GM19025 (cell line): ENCODE data around the gene TMEM8B.
A peak's percentile ranks its signal among the peaks of the same experiment; 100 is the strongest.

Experiments
- ATAC-seq: cut with Tn5 transposase; IDR thresholded peaks from one replicate; pipeline ENCODE4 v1.9.1; 2021; ENCODE audit warnings: mild to moderate bottlenecking, low read depth, moderate library complexity; ENCODE audit not compliant: unreplicated experiment

TMEM8B gene

DNA sequence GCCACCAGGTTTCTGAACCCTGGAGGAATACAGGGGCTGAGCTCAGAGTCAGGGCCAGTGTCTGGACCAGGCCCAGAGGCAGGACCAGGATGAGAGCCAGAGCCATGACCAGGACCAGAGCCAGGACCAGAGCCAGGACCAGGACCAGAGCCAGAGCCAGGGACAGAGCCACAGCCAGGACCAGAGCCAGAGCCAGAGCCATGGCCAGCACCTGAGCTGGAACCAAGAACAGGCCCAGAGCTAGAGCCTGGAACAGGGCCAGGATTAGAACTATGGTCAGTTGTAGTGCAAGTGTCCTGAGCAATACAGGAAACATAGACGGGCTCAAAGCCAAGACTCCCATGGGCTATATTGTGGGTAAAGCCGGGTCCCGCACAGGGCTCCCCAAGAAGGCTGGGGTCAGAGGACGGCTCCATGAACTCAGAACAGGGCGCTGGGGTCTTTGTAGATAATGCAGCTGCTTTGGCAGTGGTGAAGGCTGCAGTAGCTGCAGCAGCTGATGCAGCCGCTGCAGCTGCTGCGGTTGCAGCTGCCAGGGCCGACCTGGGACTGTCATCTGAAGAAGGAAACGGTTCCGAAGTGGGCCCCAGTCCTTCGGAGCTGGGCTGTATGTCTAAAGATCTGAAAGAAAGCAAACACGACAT is 17.5 kb upstream of the TMEM8B start:
- ATAC-seq: no peak

GRCh38 chr9:35812025-35812602 is 16.9 kb upstream of the TMEM8B start, which contains the start of gene SPAG8:
TSS of gene SPAG8 (minus strand) at chr9:35812262. CDS start at chr9:35812147, 115 bp downstream.
- ATAC-seq: peak; percentile 62

DNA sequence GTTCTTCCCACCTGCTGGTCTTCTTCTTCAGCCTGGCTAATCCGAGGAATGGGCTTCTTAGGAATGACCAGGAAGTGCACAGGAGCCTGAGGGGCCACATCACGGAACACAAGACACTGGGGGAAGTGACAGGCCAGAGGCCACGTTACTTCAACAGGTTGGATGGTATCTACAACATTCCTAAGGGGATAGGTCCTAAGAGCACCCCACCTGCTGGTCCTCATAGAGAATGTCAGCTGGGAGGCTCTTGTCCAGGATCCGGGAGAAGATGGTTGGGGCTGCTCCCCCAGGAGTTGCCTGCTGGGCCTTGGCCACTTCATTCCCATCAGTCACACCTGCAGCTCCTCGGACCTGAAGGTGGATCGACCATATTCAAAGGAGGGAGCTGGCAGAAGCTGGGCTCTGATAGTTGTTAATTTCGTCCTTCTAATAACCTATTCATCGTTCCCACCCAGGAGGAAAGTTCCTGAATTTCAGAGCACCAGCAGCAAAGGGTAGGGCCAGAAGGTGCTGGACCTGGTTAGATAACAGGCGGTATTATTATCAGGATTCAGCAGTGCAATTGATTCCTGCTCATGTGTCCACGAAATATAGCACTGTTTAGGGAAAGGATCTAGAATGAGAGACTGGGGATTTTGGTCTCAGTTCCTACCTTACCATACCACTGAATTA is 15.5 kb upstream of the TMEM8B start:
- no peak for ATAC-seq

DNA sequence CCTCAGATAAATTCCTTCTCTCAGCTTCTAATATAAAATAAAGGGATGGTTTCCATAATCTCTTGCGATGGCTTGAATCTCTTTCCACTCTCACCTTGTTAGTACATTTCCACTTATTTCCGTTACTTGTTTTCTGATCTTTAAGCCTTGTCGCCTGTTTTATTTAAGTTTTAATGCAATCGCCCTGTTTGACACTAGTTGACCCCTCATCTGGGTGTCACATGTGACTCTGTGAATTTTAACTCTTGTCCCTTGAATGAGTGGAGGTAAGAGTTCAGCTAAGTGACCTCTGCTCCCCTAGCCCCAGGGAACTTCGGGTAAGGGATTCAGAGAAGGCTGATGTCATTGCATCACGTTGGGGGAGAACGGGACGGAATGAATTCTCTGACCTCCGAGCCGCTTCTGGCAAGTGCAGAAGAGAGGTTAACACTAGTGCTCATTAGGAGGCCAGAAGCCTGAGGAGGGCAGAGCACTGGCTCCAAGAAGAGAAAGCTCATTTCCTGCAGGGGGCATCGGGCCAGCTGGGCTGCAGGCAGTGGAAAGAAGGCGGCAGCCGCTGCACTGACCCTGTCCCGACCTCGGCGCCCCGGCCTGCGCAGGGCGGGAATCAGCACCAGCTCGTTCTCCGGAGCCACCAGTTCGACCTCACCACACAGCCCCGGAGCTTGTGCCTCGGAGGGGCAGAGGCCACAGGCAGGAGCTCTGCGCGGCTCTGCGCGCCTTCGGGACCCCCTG is 14.8 kb upstream of the TMEM8B start:
- ATAC-seq: peak; percentile 18

DNA sequence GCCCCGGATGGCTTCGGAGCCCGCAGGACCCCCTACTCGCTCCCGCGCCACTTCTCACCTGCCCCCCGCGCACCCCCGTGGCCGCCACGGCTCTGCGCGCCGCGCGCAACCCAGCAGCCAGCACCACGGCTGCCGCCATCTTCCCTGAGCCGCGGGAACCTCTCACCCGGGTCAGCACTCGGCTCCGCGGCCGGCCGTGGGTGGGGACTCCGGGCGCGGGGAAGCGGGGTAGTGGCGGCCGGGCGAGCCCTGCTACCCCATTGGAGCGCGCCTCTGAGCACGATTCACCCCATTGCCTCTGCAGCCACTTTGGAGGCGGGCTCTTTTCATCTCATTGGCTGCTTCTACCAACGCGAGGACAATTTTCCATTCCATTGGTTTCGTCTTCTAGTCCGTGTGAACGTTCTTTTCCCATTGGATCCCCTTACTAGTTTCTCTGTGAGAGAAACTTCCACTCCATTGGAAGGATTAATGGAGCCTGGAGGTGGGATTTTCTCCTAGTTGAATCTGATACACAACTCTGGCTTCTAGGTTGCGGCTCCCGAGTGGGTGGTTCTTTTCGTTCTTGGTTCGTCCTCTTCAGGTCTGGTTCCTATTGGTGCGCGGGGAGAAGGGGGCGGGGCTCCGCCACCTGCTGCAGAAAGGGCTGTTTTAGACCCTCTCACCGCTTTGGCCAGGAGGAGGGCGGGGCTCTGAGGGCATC is 14.0 kb upstream of the TMEM8B start, which contains the start of gene HINT2:
HINT2 (minus strand) TSS at position 202 of the 703 bp plus-strand sequence; CDS start at position 139, 63 bp downstream.
- ATAC-seq: peak; percentile 67

GRCh38 chr9:35816708-35817107 is 12.3 kb upstream of the TMEM8B start:
- no peak for ATAC-seq

DNA sequence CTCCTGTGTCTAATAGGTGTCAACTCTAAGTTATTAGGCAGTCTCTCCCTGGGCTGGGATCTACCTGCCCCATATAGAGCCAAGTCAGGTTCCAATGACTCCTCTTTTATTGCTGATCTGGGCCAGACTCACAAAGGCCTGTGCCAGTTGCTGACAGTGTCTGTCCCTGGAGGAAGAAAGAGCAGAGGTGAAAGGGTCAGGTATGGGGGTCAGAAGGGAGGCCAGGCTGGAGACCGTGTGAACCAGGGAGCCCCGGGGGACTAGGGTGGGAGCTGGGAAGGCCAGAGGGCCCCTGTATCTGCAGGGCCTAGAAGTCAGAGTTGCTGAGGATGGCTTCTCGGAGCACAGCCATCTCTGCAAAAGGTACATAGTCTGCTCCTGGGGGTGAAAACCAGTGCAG is 10.7 kb upstream of the TMEM8B start:
- no peak for ATAC-seq

GRCh38 chr9:35820076-35820475 is 9.0 kb upstream of the TMEM8B start:
- no peak for ATAC-seq

GRCh38 chr9:35822926-35823325 is 6.1 kb upstream of the TMEM8B start:
- ATAC-seq: no peak

GRCh38 chr9:35826071-35826701 is 2.8 kb upstream of the TMEM8B start:
- peak; percentile 31 for ATAC-seq

DNA sequence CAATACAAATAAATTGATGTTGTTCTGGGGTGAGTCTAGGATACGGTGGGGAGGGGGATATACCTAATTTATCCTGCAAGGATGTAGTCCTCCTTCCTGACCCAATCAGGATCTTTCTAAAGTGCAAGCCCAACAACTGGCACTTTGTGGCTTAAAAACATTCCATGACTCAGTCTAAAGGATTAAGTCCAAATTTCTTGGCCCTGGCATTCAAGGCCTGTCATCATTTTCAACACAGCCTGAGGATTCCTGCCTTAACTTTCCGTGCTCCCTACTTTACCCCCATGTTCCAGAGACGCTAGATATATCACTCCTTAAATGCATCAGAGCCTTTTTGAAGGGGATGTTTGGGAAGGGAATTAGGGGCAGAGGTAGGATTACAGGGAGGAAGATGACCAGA is 1.5 kb upstream of the TMEM8B start:
- no peak for ATAC-seq

GRCh38 chr9:35828716-35829083 is 328 bp upstream of the TMEM8B start, which contains the start of gene FAM221B:
TSS of gene FAM221B (minus strand) at chr9:35828732. CDS start at chr9:35826161, 2,571 bp downstream.
- ATAC-seq: no peak

GRCh38 chr9:35829764-35830096 is 702 bp downstream of the TMEM8B start:
- no peak for ATAC-seq

DNA sequence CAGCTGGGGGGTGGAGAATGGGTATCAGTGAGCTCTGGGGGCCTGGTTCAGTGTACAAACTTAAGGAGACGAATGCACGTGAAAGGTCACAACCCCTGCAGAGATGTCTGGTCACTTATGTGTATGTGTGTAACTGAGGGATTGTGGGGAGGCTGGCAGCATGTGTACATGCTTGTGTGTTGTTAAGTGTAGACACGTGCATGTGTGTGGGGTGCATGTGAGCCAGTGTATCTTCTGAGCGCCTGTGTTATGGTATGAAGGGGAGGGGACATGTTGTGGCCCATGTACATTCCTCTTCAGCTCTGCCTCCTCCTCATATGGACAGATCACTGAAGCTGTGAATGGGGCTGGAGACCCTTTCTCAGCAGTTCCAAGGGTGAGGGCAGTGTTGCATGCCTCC is 2.0 kb downstream of the TMEM8B start:
- no peak for ATAC-seq

- ATAC-seq: no peak
Measured at GRCh38 chr9:35832814-35833213, 3.8 kb downstream of the TMEM8B start.

GRCh38 chr9:35834260-35835215 is 5.5 kb downstream of the TMEM8B start:
- ATAC-seq: no peak

GRCh38 chr9:35835216-35835632 is 6.2 kb downstream of the TMEM8B start:
- no peak for ATAC-seq

GRCh38 chr9:35835766-35836165 is 6.7 kb downstream of the TMEM8B start:
- no peak for ATAC-seq

DNA sequence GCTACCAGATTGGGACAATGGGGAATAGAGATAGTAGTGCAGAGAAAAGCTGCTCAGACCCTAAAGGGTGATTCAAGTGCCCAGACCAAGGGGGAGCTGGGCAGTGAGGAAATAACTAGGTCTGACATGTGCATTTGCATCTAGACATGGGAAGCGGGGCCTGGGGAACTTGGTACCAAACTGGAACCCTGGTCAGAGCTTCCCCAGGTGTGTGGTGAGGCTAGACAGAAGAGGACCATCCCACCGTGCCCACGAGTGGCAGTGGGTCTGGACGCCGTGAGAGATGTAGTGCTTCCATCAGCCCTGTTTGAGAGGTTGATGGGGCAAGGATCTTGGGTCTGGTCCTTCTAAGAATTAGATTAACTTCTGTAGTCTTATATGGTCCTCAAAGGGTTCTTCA is 7.6 kb downstream of the TMEM8B start:
- ATAC-seq: no peak
